ENCODE measurements around the gene MRPL55. TPM values are rescaled to one million over a fixed set of nuclear protein-coding genes. Genes with fewer than 3 reads are reported as not detected.

Gene MRPL55
- total RNA-seq, 2 experiments from 2014 or later = 67.8 to 68.3 TPM

GRCh38 chr1:228064296-228064695, 44.8 kb downstream of the MRPL55 start:
- Mint-ChIP-seq H3K4me1 (ENCODE audit: low read depth) (peaks cover 5% of the 10 kb centered on the region), H3K27me3 (peaks cover 26% of the 10 kb centered on the region), H3K27ac (no peak overlapping the region), H3K36me3 (ENCODE audit: low read depth) (no peaks in the 10 kb centered on the region), H3K4me3 (no peak overlapping the region), H3K9me3 (no peaks in the 10 kb centered on the region)
- no peak for TF ChIP-seq CTCF (IDR thresholded peaks at IDR 0.05)
- POLR2A ChIA-PET = no interaction called here
- ATAC-seq = no peak
- intact Hi-C loops (cut with micrococcal nuclease) = no loop called here
- CTCF ChIA-PET = no interaction called here
- no peak for DNase-seq

GRCh38 chr1:228063251-228064191, 45.6 kb downstream of the MRPL55 start:
- CTCF ChIA-PET = no interaction called here
- intact Hi-C loops (cut with micrococcal nuclease) = no loop called here

GRCh38 chr1:228062812-228063211, 46.3 kb downstream of the MRPL55 start:
- no peak overlapping the region for H3K4me3 Mint-ChIP-seq
- H3K36me3 Mint-ChIP-seq (ENCODE audit: low read depth) = no peaks in the 10 kb centered on the region
- CTCF ChIA-PET = no interaction called here
- peaks cover 5% of the 10 kb centered on the region for H3K4me1 Mint-ChIP-seq (ENCODE audit: low read depth)
- no peak overlapping the region for H3K27ac Mint-ChIP-seq
- intact Hi-C loops (cut with micrococcal nuclease) = no loop called here
- H3K9me3 Mint-ChIP-seq = no peaks in the 10 kb centered on the region
- no peak for ATAC-seq
- no peak for TF ChIP-seq CTCF (IDR thresholded peaks at IDR 0.05)
- DNase-seq = no peak
- H3K27me3 Mint-ChIP-seq = peaks cover 33% of the 10 kb centered on the region
- POLR2A ChIA-PET = interaction anchor here (1.0 kb wide), 1 partner anchor 23 kb away, joined by 3 read pairs; no protein-coding TSS in a partner anchor

More at GRCh38 chr1:228063251-228064191, 45.6 kb downstream of the MRPL55 start:
- no peaks in the 10 kb centered on the region for H3K36me3 Mint-ChIP-seq (ENCODE audit: low read depth)
- H3K27ac Mint-ChIP-seq = no peak overlapping the region
- peaks cover 27% of the 10 kb centered on the region for H3K27me3 Mint-ChIP-seq
- H3K9me3 Mint-ChIP-seq = no peaks in the 10 kb centered on the region
- no peak overlapping the region for H3K4me3 Mint-ChIP-seq
- peaks cover 5% of the 10 kb centered on the region for H3K4me1 Mint-ChIP-seq (ENCODE audit: low read depth)
- ATAC-seq (no peak), DNase-seq (no peak)
- POLR2A ChIA-PET = interaction anchor here (1.0 kb wide), 1 partner anchor 23 kb away, joined by 3 read pairs; no protein-coding TSS in a partner anchor
- no peak for TF ChIP-seq CTCF (IDR thresholded peaks at IDR 0.05)

GRCh38 chr1:228062085-228062791, 46.9 kb downstream of the MRPL55 start:
- no peak for TF ChIP-seq CTCF (IDR thresholded peaks at IDR 0.05)
- POLR2A ChIA-PET = interaction anchor here (1.0 kb wide), 1 partner anchor 22 kb away, joined by 3 read pairs; no protein-coding TSS in a partner anchor
- no peak overlapping the region for H3K27ac Mint-ChIP-seq
- H3K36me3 Mint-ChIP-seq (ENCODE audit: low read depth) = no peaks in the 10 kb centered on the region
- DNase-seq (no peak), ATAC-seq (no peak)
- no peak overlapping the region for H3K4me3 Mint-ChIP-seq
- intact Hi-C loops (cut with micrococcal nuclease) = no loop called here
- peaks cover 35% of the 10 kb centered on the region for H3K27me3 Mint-ChIP-seq
- peaks cover 5% of the 10 kb centered on the region for H3K4me1 Mint-ChIP-seq (ENCODE audit: low read depth)
- no peaks in the 10 kb centered on the region for H3K9me3 Mint-ChIP-seq
- CTCF ChIA-PET = interaction anchor here (0.9 to 1.2 kb wide), 2 partner anchors 62 to 65 kb away, joined by 3 read pairs; no protein-coding TSS in a partner anchor

Measured in activated CD8-positive, alpha-beta T cell treated with anti-CD3 and anti-CD28 coated beads for 36 hours (primary cell).